ENCODE results near the gene ROR1. TPM values are rescaled to one million over a fixed set of nuclear protein-coding genes. Genes with fewer than 3 reads are reported as not detected.

Gene ROR1
- total RNA-seq, 2 experiments from 2014 or later = 0.47 to 1.4 TPM

DNA sequence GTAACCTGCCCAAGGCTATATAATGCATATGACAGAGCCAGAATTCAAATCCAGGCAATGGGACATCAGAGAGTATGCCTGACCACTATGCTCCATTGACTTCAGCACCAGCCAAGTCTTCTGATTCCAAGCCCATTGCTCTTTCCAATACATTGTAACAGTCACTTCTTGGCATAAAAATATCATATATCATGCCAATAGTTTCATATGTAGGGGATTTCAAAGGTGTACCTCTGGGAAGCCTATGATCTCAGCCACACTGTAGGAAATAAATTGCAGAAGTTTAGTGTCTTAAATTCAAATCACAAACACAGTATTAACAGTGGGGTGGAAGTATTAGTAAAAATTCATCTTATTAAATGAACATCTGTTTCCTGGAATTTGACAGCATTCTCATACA is 30.0 kb upstream of the ROR1 start:
- Histone ChIP-seq H3K27ac (ENCODE audit: low read depth, low read length, poor library complexity, severe bottlenecking) (no peak overlapping the region), H3K4me2 (ENCODE audit: low read length) (no peak overlapping the region), H2AFZ (ENCODE audit: low read length) (no peak overlapping the region), H3K36me3 (ENCODE audit: insufficient read depth, low read length) (no peaks in the 10 kb centered on the region), H3K9me2 (ENCODE audit: insufficient read depth, low read length) (no peaks in the 10 kb centered on the region), H3K4me1 (ENCODE audit: insufficient read depth, low read length, poor library complexity, severe bottlenecking) (no peaks in the 10 kb centered on the region), H4K20me1 (ENCODE audit: insufficient read depth, low read length) (no peaks in the 10 kb centered on the region), H3K79me2 (ENCODE audit: insufficient read depth, low read depth, low read length) (no peaks in the 10 kb centered on the region), H3K9me3 (ENCODE audit: low read length) (no peaks in the 10 kb centered on the region), H3K4me3 (ENCODE audit: low read depth, low read length, poor library complexity, severe bottlenecking) (no peak overlapping the region)
- DNase-seq (ENCODE audit: low spot score) = no peak
- ChIA-PET POLR2A (no interaction called here), CTCF (ENCODE audit: unreplicated experiment) (no interaction called here)
- TF ChIP-seq CTCF (conservative IDR thresholded peaks at IDR 0.05; ENCODE audit: low read length) = no peak
- no peak for TF ChIP-seq EZH2phosphoT487 (IDR thresholded peaks at IDR 0.05; ENCODE audit: borderline replicate concordance, low read depth, low read length)
- intact Hi-C loops (cut with micrococcal nuclease; ENCODE audit: unreplicated experiment) = no loop called here
- BruUV-seq (replicated peaks) = no TSS peak

DNA sequence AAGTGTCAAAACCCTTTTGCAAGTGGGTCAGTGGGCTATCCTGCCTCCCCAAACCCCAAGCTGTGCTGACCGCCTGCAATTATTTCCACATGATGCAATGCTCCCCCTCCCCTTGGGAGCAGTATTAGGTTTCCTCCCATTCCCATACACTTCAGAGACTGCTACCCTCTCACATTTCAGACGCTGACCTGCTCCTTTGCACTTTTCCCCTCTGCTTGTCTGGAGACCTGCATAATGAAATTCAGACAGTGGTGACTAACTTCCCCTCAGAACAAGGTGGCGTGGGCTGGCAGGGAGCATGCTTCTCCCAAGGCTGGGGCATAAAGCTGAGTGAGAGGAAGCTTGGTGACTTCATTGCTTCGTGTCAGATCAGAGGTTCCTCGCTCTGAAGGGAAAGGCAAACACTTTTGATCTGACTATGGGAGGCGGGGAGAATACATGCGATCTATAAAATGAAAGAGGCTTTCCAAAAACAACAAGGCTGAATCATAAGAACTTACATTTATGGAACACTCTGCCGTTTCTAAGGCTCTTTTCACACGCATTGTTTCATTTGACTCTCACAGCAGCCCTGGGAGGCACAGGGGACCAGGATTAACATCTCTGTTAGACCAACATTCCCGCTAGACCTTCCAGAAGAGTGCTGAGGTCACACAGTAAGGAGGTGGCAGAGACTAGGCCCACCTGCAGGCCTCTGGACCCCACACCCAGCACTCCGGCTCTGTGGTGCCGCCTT is 27.5 kb upstream of the ROR1 start:
- Histone ChIP-seq H3K79me2 (ENCODE audit: insufficient read depth, low read depth, low read length) (no peaks in the 10 kb centered on the region), H3K4me1 (ENCODE audit: insufficient read depth, low read length, poor library complexity, severe bottlenecking) (no peaks in the 10 kb centered on the region), H3K4me2 (ENCODE audit: low read length) (no peak overlapping the region), H3K9me2 (ENCODE audit: insufficient read depth, low read length) (no peaks in the 10 kb centered on the region), H3K4me3 (ENCODE audit: low read depth, low read length, poor library complexity, severe bottlenecking) (no peak overlapping the region), H3K27ac (ENCODE audit: low read depth, low read length, poor library complexity, severe bottlenecking) (no peak overlapping the region), H4K20me1 (ENCODE audit: insufficient read depth, low read length) (no peaks in the 10 kb centered on the region), H2AFZ (ENCODE audit: low read length) (no peak overlapping the region), H3K9me3 (ENCODE audit: low read length) (no peaks in the 10 kb centered on the region), H3K36me3 (ENCODE audit: insufficient read depth, low read length) (no peaks in the 10 kb centered on the region)
- ChIA-PET POLR2A (interaction anchor here (0.9 kb wide), 1 partner anchor 31 kb away, joined by 4 read pairs; no protein-coding TSS in a partner anchor), CTCF (ENCODE audit: unreplicated experiment) (no interaction called here)
- TF ChIP-seq EZH2phosphoT487 (IDR thresholded peaks at IDR 0.05; ENCODE audit: borderline replicate concordance, low read depth, low read length) (no peak), CTCF (conservative IDR thresholded peaks at IDR 0.05; ENCODE audit: low read length) (no peak)
- intact Hi-C loops (cut with micrococcal nuclease; ENCODE audit: unreplicated experiment) = no loop called here
- BruUV-seq (replicated peaks) = no TSS peak
- DNase-seq (ENCODE audit: low spot score) = no peak

DNA sequence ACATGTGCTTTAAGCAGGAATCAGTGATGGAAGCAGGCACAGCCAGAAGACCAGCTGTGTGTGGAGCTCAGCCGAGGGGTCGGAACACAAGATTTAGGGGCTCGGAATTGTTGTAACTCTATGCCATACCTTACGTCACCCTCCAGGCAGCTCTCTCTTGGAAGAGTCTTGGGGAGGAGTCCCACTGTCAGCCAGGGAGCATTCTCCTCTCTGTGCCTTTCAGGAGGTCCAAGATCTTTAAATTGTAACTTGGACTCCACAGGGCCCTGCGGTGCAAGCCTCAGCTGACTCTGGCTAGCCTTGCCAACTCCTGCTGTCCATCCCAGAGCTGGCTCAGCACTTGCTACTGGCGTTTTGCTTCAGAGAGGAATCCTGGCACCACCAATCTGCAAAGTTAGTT is 26.4 kb upstream of the ROR1 start:
- CTCF ChIA-PET (ENCODE audit: unreplicated experiment) = no interaction called here
- H3K4me2 ChIP-seq (ENCODE audit: low read length) = no peak overlapping the region

More for the DNA sequence above, 26.4 kb upstream of the ROR1 start:
- H3K27ac ChIP-seq (ENCODE audit: low read depth, low read length, poor library complexity, severe bottlenecking) = no peak overlapping the region
- H4K20me1 ChIP-seq (ENCODE audit: insufficient read depth, low read length) = no peaks in the 10 kb centered on the region
- no peaks in the 10 kb centered on the region for H3K79me2 ChIP-seq (ENCODE audit: insufficient read depth, low read depth, low read length)
- no peak overlapping the region for H3K4me3 ChIP-seq (ENCODE audit: low read depth, low read length, poor library complexity, severe bottlenecking)
- POLR2A ChIA-PET = interaction anchor here (0.9 kb wide), 1 partner anchor 30 kb away, joined by 4 read pairs; no protein-coding TSS in a partner anchor
- no peaks in the 10 kb centered on the region for H3K9me2 ChIP-seq (ENCODE audit: insufficient read depth, low read length)
- no peaks in the 10 kb centered on the region for H3K36me3 ChIP-seq (ENCODE audit: insufficient read depth, low read length)
- H2AFZ ChIP-seq (ENCODE audit: low read length) = no peak overlapping the region
- TF ChIP-seq CTCF (conservative IDR thresholded peaks at IDR 0.05; ENCODE audit: low read length) = no peak
- TF ChIP-seq EZH2phosphoT487 (IDR thresholded peaks at IDR 0.05; ENCODE audit: borderline replicate concordance, low read depth, low read length) = no peak
- DNase-seq (ENCODE audit: low spot score) = no peak
- intact Hi-C loops (cut with micrococcal nuclease; ENCODE audit: unreplicated experiment) = no loop called here
- no peaks in the 10 kb centered on the region for H3K9me3 ChIP-seq (ENCODE audit: low read length)
- no peaks in the 10 kb centered on the region for H3K4me1 ChIP-seq (ENCODE audit: insufficient read depth, low read length, poor library complexity, severe bottlenecking)
- no TSS peak for BruUV-seq (replicated peaks)

All from OCI-LY7 (cell line).